H9 (cell line): ENCODE results near the gene PDCD7. TPM values are rescaled to one million over a fixed set of nuclear protein-coding genes. Genes with fewer than 3 reads are reported as not detected.

Experiments used
- DNase-seq: peaks from one replicate; pipeline ENCODE4 v3.0.0-alpha.2; 2017
- H2AFZ ChIP-seq: one replicate; pipeline ENCODE4 v1.6.1; 2013; ENCODE audit warnings: mild to moderate bottlenecking, low read length, control low read depth, moderate library complexity
- H2AK5ac ChIP-seq: 2 replicates; pipeline ENCODE4 v1.6.1; 2013; ENCODE audit warnings: low read length, control low read depth, mixed read lengths; ENCODE audit not compliant: insufficient read length
- H2BK120ac ChIP-seq: one replicate; pipeline ENCODE4 v1.6.1; 2013; ENCODE audit warnings: low read depth, mild to moderate bottlenecking, low read length, control low read depth, inconsistent platforms; ENCODE audit not compliant: poor library complexity, severe bottlenecking
- H2BK12ac ChIP-seq: 2 replicates; pipeline ENCODE4 v1.6.1; 2013; ENCODE audit warnings: low read length, control low read depth, mixed read lengths, low read depth; ENCODE audit not compliant: insufficient read length
- H2BK15ac ChIP-seq: 2 replicates; pipeline ENCODE4 v1.6.1; 2013; ENCODE audit warnings: low read depth, low read length, control low read depth
- H2BK20ac ChIP-seq: one replicate; pipeline ENCODE4 v1.6.1; 2013; ENCODE audit warnings: low read depth, mild to moderate bottlenecking, low read length, control low read depth, inconsistent platforms; ENCODE audit not compliant: poor library complexity, severe bottlenecking
- H2BK5ac ChIP-seq: 2 replicates; pipeline ENCODE4 v1.6.1; 2013; ENCODE audit warnings: low read length, control low read depth, mixed read lengths; ENCODE audit not compliant: insufficient read length
- H3K14ac ChIP-seq: 2 replicates; pipeline ENCODE4 v1.6.1; 2013; ENCODE audit warnings: low read length, control low read depth; ENCODE audit not compliant: insufficient read depth
- H3K18ac ChIP-seq: 2 replicates; pipeline ENCODE4 v1.6.1; 2013; ENCODE audit warnings: low read depth, mild to moderate bottlenecking, mixed read lengths, low read length, control low read depth; ENCODE audit not compliant: insufficient read length
- H3K23ac ChIP-seq: 2 replicates; pipeline ENCODE4 v1.6.1; 2013; ENCODE audit warnings: low read length, control low read depth, mixed read lengths, low read depth; ENCODE audit not compliant: insufficient read length
- H3K23me2 ChIP-seq: 2 replicates; pipeline ENCODE4 v1.6.1; 2013; ENCODE audit warnings: low read depth, mild to moderate bottlenecking, mixed read lengths, low read length, control low read depth; ENCODE audit not compliant: insufficient read length, poor library complexity, severe bottlenecking
- H3K27ac ChIP-seq: 2 replicates; pipeline ENCODE4 v1.5.1; 2013; ENCODE audit warnings: low read length, control low read depth, mixed read lengths, low read depth; ENCODE audit not compliant: insufficient read length
- H3K27me3 ChIP-seq: 2 replicates; pipeline ENCODE4 v1.6.1; 2013; ENCODE audit warnings: low read length, control low read depth, inconsistent platforms; ENCODE audit not compliant: insufficient read depth
- H3K4ac ChIP-seq: 2 replicates; pipeline ENCODE4 v1.6.1; 2013; ENCODE audit warnings: low read depth, mild to moderate bottlenecking, control low read depth, inconsistent platforms, low read length, moderate library complexity
- H3K4me1 ChIP-seq: 2 replicates; pipeline ENCODE4 v1.6.1; 2013; ENCODE audit warnings: low read length, control low read depth, inconsistent platforms; ENCODE audit not compliant: insufficient read depth
- H3K4me2 ChIP-seq: 2 replicates; pipeline ENCODE4 v1.6.1; 2013; ENCODE audit warnings: low read length, control low read depth, mixed read lengths; ENCODE audit not compliant: insufficient read length, insufficient read depth
- H3K56ac ChIP-seq: 2 replicates; pipeline ENCODE4 v1.6.1; 2013; ENCODE audit warnings: low read depth, mild to moderate bottlenecking, mixed read lengths, low read length, control low read depth; ENCODE audit not compliant: insufficient read length
- H3K79me1 ChIP-seq: 2 replicates; pipeline ENCODE4 v1.6.1; 2013; ENCODE audit warnings: low read depth, mild to moderate bottlenecking, moderate library complexity, low read length, control low read depth, inconsistent platforms; ENCODE audit not compliant: insufficient read depth, poor library complexity, severe bottlenecking
- H3K79me2 ChIP-seq: 2 replicates; pipeline ENCODE4 v1.6.1; 2013; ENCODE audit warnings: low read length, control low read depth, inconsistent platforms; ENCODE audit not compliant: insufficient read depth
- H3K9ac ChIP-seq: 2 replicates; pipeline ENCODE4 v1.6.1; 2013; ENCODE audit warnings: low read length, control low read depth, mixed read lengths; ENCODE audit not compliant: insufficient read length; ENCODE audit errors: extremely low read depth
- H3K9me3 ChIP-seq: one replicate; pipeline ENCODE4 v1.6.1; 2013; ENCODE audit warnings: low read depth, low read length, inconsistent platforms; ENCODE audit not compliant: control insufficient read depth
- H3T11ph ChIP-seq: one replicate; pipeline ENCODE4 v1.6.1; 2013; ENCODE audit warnings: mild to moderate bottlenecking, low read length, control low read depth, inconsistent platforms
- H4K20me1 ChIP-seq: one replicate; pipeline ENCODE4 v1.6.1; 2013; ENCODE audit not compliant: control insufficient read depth, insufficient read length, insufficient read depth
- H4K5ac ChIP-seq: 2 replicates; pipeline ENCODE4 v1.6.1; 2013; ENCODE audit warnings: low read depth, mild to moderate bottlenecking, mixed read lengths, low read length, control low read depth; ENCODE audit not compliant: insufficient read length
- H4K8ac ChIP-seq: replicated peaks from 2 replicates; pipeline ENCODE4 v1.6.1; 2013; ENCODE audit warnings: low read length, control low read depth, mixed read lengths, low read depth; ENCODE audit not compliant: insufficient read length
- H4K91ac ChIP-seq: 2 replicates; pipeline ENCODE4 v1.6.1; 2013; ENCODE audit warnings: low read depth, mild to moderate bottlenecking, moderate library complexity, mixed read lengths, low read length, control low read depth; ENCODE audit not compliant: insufficient read length
- H3K27ac Mint-ChIP-seq, 3 experiments: 2 replicates in 2 of 3; 3 replicates in 1 of 3; pipeline ENCODE4 v1.8.0; 2020 to 2021; ENCODE audit warnings: mixed read lengths in 3 of 3, mild to moderate bottlenecking in 1 of 3, moderate library complexity in 1 of 3
- H3K27me3 Mint-ChIP-seq: 2 replicates; pipeline ENCODE4 v1.8.0; 2021; ENCODE audit warnings: low read depth, mild to moderate bottlenecking, moderate library complexity, mixed read lengths
- H3K36me3 Mint-ChIP-seq, 3 experiments: 2 replicates in 2 of 3; 3 replicates in 1 of 3; pipeline ENCODE4 v1.8.0; 2020 to 2021; ENCODE audit warnings: low read depth in 3 of 3, mixed read lengths in 3 of 3; ENCODE audit not compliant: insufficient read depth in 1 of 3
- H3K4me1 Mint-ChIP-seq, 2 experiments: 2 replicates each; pipeline ENCODE4 v1.8.0; 2020; ENCODE audit warnings: mixed read lengths in 2 of 2
- H3K4me3 Mint-ChIP-seq, 2 experiments: 2 replicates in 1 of 2; 3 replicates in 1 of 2; pipeline ENCODE4 v1.8.0; 2020 to 2021; ENCODE audit warnings: mild to moderate bottlenecking in 2 of 2, mixed read lengths in 2 of 2, moderate library complexity in 1 of 2
- H3K9me3 Mint-ChIP-seq, 2 experiments: 2 replicates in 1 of 2; 3 replicates in 1 of 2; pipeline ENCODE4 v1.8.0; 2020; ENCODE audit warnings: mild to moderate bottlenecking in 2 of 2, mixed read lengths in 2 of 2, moderate library complexity in 1 of 2
- CTCF ChIP-seq: fragments of 200-600 bp; sonication (generic); conservative IDR thresholded peaks from 3 replicates; pipeline ENCODE4 v1.8.0; 2021; ENCODE audit warnings: antibody characterized with exemption, mild to moderate bottlenecking
- WGBS: extraction: QIAGEN DNeasy Blood & Tissue Kit; methylation state at CpG from one replicate; pipeline ENCODE4 v1.1.7; 2013; ENCODE audit warnings: missing lambda C conversion rate, low lambda C conversion rate, mixed read lengths; ENCODE audit not compliant: insufficient read length; ENCODE audit errors: extremely low coverage; 5-methylcytosine and 5-hydroxymethylcytosine counted together
- total RNA-seq: library from RNA; stranded (reverse); gene quantifications from 2 replicates; pipeline ENCODE4 v1.2.1, GENCODE V29; 2021

The PDCD7 gene
- total RNA-seq, 1 experiment from 2014 or later = 35.2 TPM

GRCh38 chr15:65115542-65115941, 18.1 kb downstream of the PDCD7 start:
- H3K36me3 Mint-ChIP-seq = peaks cover 16 to 49% (median 27%) of the 10 kb centered on the region in 3 experiments; a peak in 6 of 7 replicates
- no peaks in the 10 kb centered on the region; a peak in 1 of 5 replicates for H3K9me3 Mint-ChIP-seq
- no peak overlapping the region for H4K91ac ChIP-seq
- no peak overlapping the region for H4K8ac ChIP-seq
- H2AFZ ChIP-seq = no peak overlapping the region
- no peak overlapping the region for H3K4me3 Mint-ChIP-seq
- no peaks in the 10 kb centered on the region for H3K27me3 ChIP-seq
- no peak overlapping the region for H2BK20ac ChIP-seq
- no peaks in the 10 kb centered on the region for H3K79me1 ChIP-seq
- no peaks in the 10 kb centered on the region for H4K20me1 ChIP-seq
- H3K27ac ChIP-seq = no peak overlapping the region
- no peak overlapping the region for H3K4ac ChIP-seq
- no peak overlapping the region for H3K18ac ChIP-seq
- no peak overlapping the region for H3K9ac ChIP-seq
- H2BK15ac ChIP-seq = no peak overlapping the region
- H3K56ac ChIP-seq = no peak overlapping the region
- DNase-seq = no peak
- H3K4me1 Mint-ChIP-seq = peaks cover 2% of the 10 kb centered on the region in 2 experiments; a peak in 1 of 4 replicates
- no peak overlapping the region for H2BK120ac ChIP-seq
- no peaks in the 10 kb centered on the region for H3K27me3 Mint-ChIP-seq
- H3K27ac Mint-ChIP-seq = no peak overlapping the region
- no peaks in the 10 kb centered on the region for H3K9me3 ChIP-seq
- no peaks in the 10 kb centered on the region for H3K23me2 ChIP-seq
- H3K4me2 ChIP-seq = no peak overlapping the region
- no peaks in the 10 kb centered on the region for H3K79me2 ChIP-seq
- WGBS = no CpG with 5 or more reads among the region's 5 CpGs
- H3K14ac ChIP-seq = no peak overlapping the region
- no peak overlapping the region for H2BK12ac ChIP-seq
- TF ChIP-seq CTCF = no peak
- no peak overlapping the region for H2BK5ac ChIP-seq
- H3K4me1 ChIP-seq = no peaks in the 10 kb centered on the region
- no peak overlapping the region for H3T11ph ChIP-seq
- H3K23ac ChIP-seq = no peak overlapping the region
- no peak overlapping the region for H2AK5ac ChIP-seq
- H4K5ac ChIP-seq = no peak overlapping the region
